ENCODE results near the gene FAM83F.
"Not testable (repeated sequence)": the region's sequence is repeated elsewhere in the genome, so short reads cannot be mapped to it uniquely, and the experiment has no call there.

The FAM83F gene

DNA sequence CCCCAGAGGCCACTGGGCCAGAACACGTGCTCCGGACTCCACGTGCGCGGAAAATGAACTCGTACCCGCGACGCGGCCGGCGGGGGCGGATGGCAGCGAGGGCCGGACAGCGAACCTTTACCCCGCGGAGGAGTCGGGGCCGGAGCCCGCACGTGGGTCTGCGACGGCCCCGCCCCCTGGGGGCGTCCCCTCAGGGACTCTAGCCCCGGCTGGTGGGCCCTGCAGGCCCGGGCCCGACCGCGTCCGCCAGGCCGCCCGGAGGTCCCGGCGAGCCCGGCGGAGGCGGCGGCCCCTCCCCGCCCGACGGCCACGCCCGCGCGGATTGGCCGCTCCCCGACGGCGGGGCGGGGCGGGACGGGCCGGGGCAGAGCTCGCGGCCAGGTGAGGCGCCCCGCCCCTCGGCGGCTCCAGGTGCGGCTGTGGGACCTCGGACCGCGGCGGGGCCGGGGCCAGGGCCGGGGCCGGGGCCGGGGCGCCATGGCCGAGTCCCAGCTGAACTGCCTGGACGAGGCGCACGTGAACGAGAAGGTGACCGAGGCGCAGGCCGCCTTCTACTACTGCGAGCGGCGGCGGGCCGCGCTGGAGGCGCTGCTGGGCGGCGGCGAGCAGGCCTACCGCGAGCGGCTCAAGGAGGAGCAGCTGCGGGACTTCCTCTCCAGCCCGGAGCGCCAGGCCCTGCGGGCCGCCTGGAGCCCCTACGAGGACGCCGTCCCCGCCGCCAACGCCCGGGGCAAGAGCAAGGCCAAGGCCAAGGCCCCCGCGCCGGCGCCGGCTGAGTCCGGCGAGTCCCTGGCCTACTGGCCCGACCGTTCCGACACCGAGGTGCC lies at the start of gene FAM83F:
TSS of gene FAM83F (plus strand) at position 389 of the 827 bp plus-strand sequence. CDS start at position 478, 89 bp downstream.
- Histone ChIP-seq H3K4me3 (no peak within 1 kb of the TSS), H3K9ac (no peak within 1 kb of the TSS), H3K27ac (no peak within 1 kb of the TSS), H3K4me1 (peaks cover 0 to 19% (median 7%) of the 10 kb centered on the region in 10 experiments; a peak in 12 of 20 replicates), H3K4me2 (peak within 1 kb of the TSS in 9 of 11 experiments; percentile 15 to 51 (median 38); a peak in 15 of 22 replicates), H3K27me3 (peaks cover 20 to 32% (median 26%) of the 10 kb centered on the region in 11 experiments), H4K20me1 (no peaks in the 10 kb centered on the region), H3K9me3 (replicated peaks in 1 of 11) (peaks cover 0 to 6% (median 0%) of the 10 kb centered on the region in 11 experiments; a peak in 1 of 22 replicates), H3K36me3 (no peaks in the 10 kb centered on the region)
- no peak for TF ChIP-seq Cebpa-rat (IDR thresholded peaks at IDR 0.05)

DNA sequence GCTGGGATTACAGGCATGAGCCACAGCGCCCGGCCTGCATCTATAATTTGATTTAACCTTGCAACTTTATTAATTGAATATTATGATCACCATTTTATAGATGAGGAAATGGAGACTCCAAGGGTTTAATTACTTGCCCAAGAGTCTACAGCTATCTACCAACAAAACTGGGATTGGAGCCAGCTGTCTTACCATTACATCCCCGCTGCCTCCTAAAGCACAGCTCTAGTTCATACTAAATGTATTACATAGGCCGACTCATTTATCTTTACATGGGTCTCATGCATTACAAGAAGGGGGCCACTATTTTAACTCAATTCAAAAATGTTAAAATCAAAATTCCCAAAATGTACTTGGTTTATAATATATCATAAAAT lies 48.6 kb upstream of the FAM83F start:
- Histone ChIP-seq H3K9ac (no peak overlapping the region), H3K4me2 (peak overlapping the region; percentile 9 to 81 (median 63); a peak in 17 of 22 replicates), H3K27me3 (peaks cover 0 to 32% (median 0%) of the 10 kb centered on the region in 11 experiments; a peak in 4 of 22 replicates), H3K27ac (no peak overlapping the region), H3K9me3 (replicated peaks in 1 of 11) (no peaks in the 10 kb centered on the region), H3K4me3 (no peak overlapping the region), H3K4me1 (peaks cover 28 to 55% (median 35%) of the 10 kb centered on the region in 10 experiments), H4K20me1 (peaks cover 0 to 4% (median 0%) of the 10 kb centered on the region in 11 experiments; a peak in 1 of 22 replicates), H3K36me3 (no peaks in the 10 kb centered on the region)
- TF ChIP-seq Cebpa-rat (IDR thresholded peaks at IDR 0.05): no peak

- peak overlapping the region; percentile 9 to 81 (median 63) for H3K4me2 ChIP-seq
Observed at GRCh38 chr22:39946503-39947219, 48.1 kb upstream of the FAM83F start.

GRCh38 chr22:39947220-39948216 lies 47.2 kb upstream of the FAM83F start:
- H3K9ac ChIP-seq: no peak overlapping the region; a peak in 1 of 22 replicates

More at GRCh38 chr22:39946503-39947219, 48.1 kb upstream of the FAM83F start:
- Histone ChIP-seq H3K27ac (peak overlapping the region in 3 of 11 experiments; percentile 10 to 36 (median 19); a peak in 2 of 22 replicates), H3K4me3 (no peak overlapping the region), H3K9me3 (replicated peaks in 1 of 11) (no peaks in the 10 kb centered on the region), H4K20me1 (peaks cover 0 to 4% (median 0%) of the 10 kb centered on the region in 11 experiments; a peak in 1 of 22 replicates), H3K9ac (no peak overlapping the region; a peak in 1 of 22 replicates), H3K27me3 (peaks cover 0 to 37% (median 0%) of the 10 kb centered on the region in 11 experiments; a peak in 4 of 22 replicates), H3K4me1 (peaks cover 32 to 61% (median 40%) of the 10 kb centered on the region in 10 experiments), H3K36me3 (no peaks in the 10 kb centered on the region)
- TF ChIP-seq Cebpa-rat (IDR thresholded peaks at IDR 0.05): no peak

GRCh38 chr22:39949964-39950737 lies 44.6 kb upstream of the FAM83F start:
- H3K4me3 ChIP-seq: 0 out of 20 replicates have a peak overlapping the region, but pooled peaks of 1 of the 10 experiments have one; percentile 3
- H3K9me3 ChIP-seq (replicated peaks in 1 of 11): no peaks in the 10 kb centered on the region
- H3K27me3 ChIP-seq: peaks cover 0 to 63% (median 0%) of the 10 kb centered on the region in 11 experiments; a peak in 5 of 22 replicates
- H3K27ac ChIP-seq: peak overlapping the region in 2 of 11 experiments; percentile 32 to 44; a peak in 2 of 22 replicates
- peaks cover 29 to 63% (median 54%) of the 10 kb centered on the region in 10 experiments for H3K4me1 ChIP-seq
- H3K36me3 ChIP-seq: no peaks in the 10 kb centered on the region
- no peak overlapping the region for H3K9ac ChIP-seq
- peak overlapping the region; percentile 26 to 80 (median 68); a peak in 21 of 22 replicates for H3K4me2 ChIP-seq
- TF ChIP-seq Cebpa-rat (IDR thresholded peaks at IDR 0.05): no peak
- peaks cover 0 to 4% (median 0%) of the 10 kb centered on the region in 11 experiments; a peak in 1 of 22 replicates for H4K20me1 ChIP-seq

More at GRCh38 chr22:39947220-39948216, 47.2 kb upstream of the FAM83F start:
- peak overlapping the region in 2 of 11 experiments; percentile 19 to 36; a peak in 2 of 22 replicates for H3K27ac ChIP-seq
- no peaks in the 10 kb centered on the region for H3K9me3 ChIP-seq (replicated peaks in 1 of 11)
- H3K4me2 ChIP-seq: peak overlapping the region; percentile 9 to 81 (median 63); a peak in 21 of 22 replicates
- TF ChIP-seq Cebpa-rat (IDR thresholded peaks at IDR 0.05): no peak
- peaks cover 0 to 38% (median 0%) of the 10 kb centered on the region in 11 experiments; a peak in 4 of 22 replicates for H3K27me3 ChIP-seq
- peaks cover 32 to 67% (median 49%) of the 10 kb centered on the region in 10 experiments for H3K4me1 ChIP-seq
- peaks cover 0 to 4% (median 0%) of the 10 kb centered on the region in 11 experiments; a peak in 1 of 22 replicates for H4K20me1 ChIP-seq
- H3K4me3 ChIP-seq: no peak overlapping the region
- no peaks in the 10 kb centered on the region for H3K36me3 ChIP-seq

GRCh38 chr22:39951603-39952293 lies 43.0 kb upstream of the FAM83F start:
- Histone ChIP-seq H3K27me3 (peaks cover 0 to 74% (median 0%) of the 10 kb centered on the region in 11 experiments; a peak in 5 of 22 replicates), H3K4me1 (peaks cover 24 to 59% (median 52%) of the 10 kb centered on the region in 10 experiments), H3K27ac (peak overlapping the region in 1 of 11 experiments; percentile 11; a peak in 1 of 22 replicates), H3K4me2 (peak overlapping the region in 10 of 11 experiments; percentile 11 to 80 (median 70); a peak in 17 of 22 replicates), H3K9ac (peak overlapping the region in 1 of 11 experiments; percentile 32; a peak in 1 of 22 replicates)
- peak in 2 of 11 experiments; percentile 12 to 46; a peak in 1 of 22 replicates for TF ChIP-seq Cebpa-rat (IDR thresholded peaks at IDR 0.05)
- not testable (repeated sequence) for H3K36me3 ChIP-seq; H3K4me3 ChIP-seq; H4K20me1 ChIP-seq; H3K9me3 ChIP-seq (replicated peaks in 1 of 11)
